ENCODE data around the gene MROH2A.

DNA sequence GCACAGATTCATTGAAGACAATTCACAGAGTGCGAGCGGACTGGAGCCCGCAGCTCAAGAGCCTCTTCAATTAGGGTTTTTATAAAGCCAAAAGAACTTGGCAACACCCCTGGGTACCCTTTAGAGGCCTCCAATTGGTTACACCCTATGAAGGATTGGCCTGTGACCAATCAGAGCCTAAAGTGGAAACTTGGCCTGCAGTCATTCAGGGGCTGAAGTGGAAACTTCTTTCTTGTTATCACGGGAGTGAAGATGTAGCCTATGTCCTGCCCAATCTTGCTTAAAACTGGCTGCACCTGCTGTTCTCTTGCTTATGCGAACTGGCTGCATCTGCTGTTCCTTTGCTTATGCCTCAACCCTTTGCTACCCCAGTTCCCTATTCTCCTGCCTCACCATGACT is 78.1 kb downstream of the MROH2A start:
- TF ChIP-seq EP300 (IDR thresholded peaks at IDR 0.05; ENCODE audit: borderline replicate concordance) (no peak), CEBPB (IDR thresholded peaks at IDR 0.05) (no peak), TCF12 (IDR thresholded peaks at IDR 0.05; ENCODE audit: low read depth) (no peak), CREB1 (IDR thresholded peaks at IDR 0.05; ENCODE audit: low read depth) (no peak), FOXM1 (IDR thresholded peaks at IDR 0.05; ENCODE audit: borderline replicate concordance, low read depth) (no peak), EGR1 (IDR thresholded peaks at IDR 0.05) (no peak), TAF1 (IDR thresholded peaks at IDR 0.05; ENCODE audit: low read depth) (no peak), TEAD4 (IDR thresholded peaks at IDR 0.05) (no peak), RAD21 (IDR thresholded peaks at IDR 0.05; ENCODE audit: low read depth) (no peak), ZBTB7A (IDR thresholded peaks at IDR 0.05; ENCODE audit: low read depth) (no peak)
- TF ChIP-seq, protein P1, sequence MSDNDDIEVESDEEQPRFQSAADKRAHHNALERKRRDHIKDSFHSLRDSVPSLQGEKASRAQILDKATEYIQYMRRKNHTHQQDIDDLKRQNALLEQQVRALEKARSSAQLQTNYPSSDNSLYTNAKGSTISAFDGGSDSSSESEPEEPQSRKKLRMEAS (IDR thresholded peaks at IDR 0.05): no peak
- TF ChIP-seq, protein P2, sequence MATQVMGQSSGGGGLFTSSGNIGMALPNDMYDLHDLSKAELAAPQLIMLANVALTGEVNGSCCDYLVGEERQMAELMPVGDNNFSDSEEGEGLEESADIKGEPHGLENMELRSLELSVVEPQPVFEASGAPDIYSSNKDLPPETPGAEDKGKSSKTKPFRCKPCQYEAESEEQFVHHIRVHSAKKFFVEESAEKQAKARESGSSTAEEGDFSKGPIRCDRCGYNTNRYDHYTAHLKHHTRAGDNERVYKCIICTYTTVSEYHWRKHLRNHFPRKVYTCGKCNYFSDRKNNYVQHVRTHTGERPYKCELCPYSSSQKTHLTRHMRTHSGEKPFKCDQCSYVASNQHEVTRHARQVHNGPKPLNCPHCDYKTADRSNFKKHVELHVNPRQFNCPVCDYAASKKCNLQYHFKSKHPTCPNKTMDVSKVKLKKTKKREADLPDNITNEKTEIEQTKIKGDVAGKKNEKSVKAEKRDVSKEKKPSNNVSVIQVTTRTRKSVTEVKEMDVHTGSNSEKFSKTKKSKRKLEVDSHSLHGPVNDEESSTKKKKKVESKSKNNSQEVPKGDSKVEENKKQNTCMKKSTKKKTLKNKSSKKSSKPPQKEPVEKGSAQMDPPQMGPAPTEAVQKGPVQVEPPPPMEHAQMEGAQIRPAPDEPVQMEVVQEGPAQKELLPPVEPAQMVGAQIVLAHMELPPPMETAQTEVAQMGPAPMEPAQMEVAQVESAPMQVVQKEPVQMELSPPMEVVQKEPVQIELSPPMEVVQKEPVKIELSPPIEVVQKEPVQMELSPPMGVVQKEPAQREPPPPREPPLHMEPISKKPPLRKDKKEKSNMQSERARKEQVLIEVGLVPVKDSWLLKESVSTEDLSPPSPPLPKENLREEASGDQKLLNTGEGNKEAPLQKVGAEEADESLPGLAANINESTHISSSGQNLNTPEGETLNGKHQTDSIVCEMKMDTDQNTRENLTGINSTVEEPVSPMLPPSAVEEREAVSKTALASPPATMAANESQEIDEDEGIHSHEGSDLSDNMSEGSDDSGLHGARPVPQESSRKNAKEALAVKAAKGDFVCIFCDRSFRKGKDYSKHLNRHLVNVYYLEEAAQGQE (IDR thresholded peaks at IDR 0.05; ENCODE audit: low read depth): no peak
- TF ChIP-seq, protein P3, sequence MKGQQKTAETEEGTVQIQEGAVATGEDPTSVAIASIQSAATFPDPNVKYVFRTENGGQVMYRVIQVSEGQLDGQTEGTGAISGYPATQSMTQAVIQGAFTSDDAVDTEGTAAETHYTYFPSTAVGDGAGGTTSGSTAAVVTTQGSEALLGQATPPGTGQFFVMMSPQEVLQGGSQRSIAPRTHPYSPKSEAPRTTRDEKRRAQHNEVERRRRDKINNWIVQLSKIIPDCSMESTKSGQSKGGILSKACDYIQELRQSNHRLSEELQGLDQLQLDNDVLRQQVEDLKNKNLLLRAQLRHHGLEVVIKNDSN (IDR thresholded peaks at IDR 0.05): no peak

Measured in Ishikawa (cell line).